Measurements from ENCODE around the gene SF3A1. TPM values are rescaled to one million over a fixed set of nuclear protein-coding genes. Genes with fewer than 3 reads are reported as not detected.
A peak's percentile ranks its signal among the peaks of the same experiment; 100 is the strongest.

The SF3A1 gene
- total and polyA plus RNA-seq, 2 donors (not counting 1 experiment from before 2014, with no cell fraction given) = 17.0 to 22.9 TPM

- H3K4me1 ChIP-seq (ENCODE audit: control insufficient read depth, extremely low read depth, insufficient read depth, low read length) = peaks cover 15% of the 10 kb centered on the region
- TF ChIP-seq EZH2 (IDR thresholded peaks at IDR 0.05; ENCODE audit: low read length, missing control alignments) = no peak
- TF ChIP-seq CTCF (conservative IDR thresholded peaks at IDR 0.05 in 1 of 2, IDR thresholded peaks at IDR 0.05 in 1 of 2; ENCODE audit: low read depth in 1 of 2, low read length in 2 of 2) = no peak
- no peak for DNase-seq (ENCODE audit: low read depth in 2 of 2)
Observed at GRCh38 chr22:30315962-30316576, 40.6 kb downstream of the SF3A1 start.

GRCh38 chr22:30314915-30315314, 41.8 kb downstream of the SF3A1 start:
- Histone ChIP-seq H3K27me3 (ENCODE audit: control insufficient read depth, insufficient read depth, low read length) (no peaks in the 10 kb centered on the region), H3K27ac (ENCODE audit: insufficient read depth, low read length) (no peak overlapping the region), H3K79me2 (ENCODE audit: control insufficient read depth, insufficient read depth, low read length) (peaks cover 15% of the 10 kb centered on the region), H2AFZ (ENCODE audit: low read length) (no peak overlapping the region), H3K4me1 (ENCODE audit: control insufficient read depth, extremely low read depth, insufficient read depth, low read length) (peaks cover 25% of the 10 kb centered on the region), H4K20me1 (ENCODE audit: control insufficient read depth, extremely low read depth, insufficient read depth, low read length) (peaks cover 2% of the 10 kb centered on the region), H3K36me3 (ENCODE audit: control insufficient read depth, insufficient read depth, low read length) (no peaks in the 10 kb centered on the region), H3K9ac (ENCODE audit: insufficient read depth, low read length) (no peak overlapping the region), H3K4me2 (ENCODE audit: extremely low read depth, insufficient read depth, low read length) (no peak overlapping the region), H3K4me3 (replicated peaks in 1 of 4; ENCODE audit: control extremely low read depth in 1 of 4, insufficient read depth in 1 of 4, low read depth in 3 of 4, low read length in 4 of 4) (no peak overlapping the region), H3K9me3 (ENCODE audit: control insufficient read depth, insufficient read depth, low read depth, low read length) (no peaks in the 10 kb centered on the region)
- TF ChIP-seq EZH2 (IDR thresholded peaks at IDR 0.05; ENCODE audit: low read length, missing control alignments) = no peak
- no peak for TF ChIP-seq CTCF (conservative IDR thresholded peaks at IDR 0.05 in 1 of 2, IDR thresholded peaks at IDR 0.05 in 1 of 2; ENCODE audit: low read depth in 1 of 2, low read length in 2 of 2)
- peak in 1 of 2 donors; percentile 55 for DNase-seq (ENCODE audit: low read depth in 2 of 2)

More at GRCh38 chr22:30315962-30316576, 40.6 kb downstream of the SF3A1 start:
- no peak overlapping the region for H3K9ac ChIP-seq (ENCODE audit: insufficient read depth, low read length)
- H3K27ac ChIP-seq (ENCODE audit: insufficient read depth, low read length) = no peak overlapping the region
- H3K4me3 ChIP-seq (replicated peaks in 1 of 4; ENCODE audit: control extremely low read depth in 1 of 4, insufficient read depth in 1 of 4, low read depth in 3 of 4, low read length in 4 of 4) = no peak overlapping the region
- H3K27me3 ChIP-seq (ENCODE audit: control insufficient read depth, insufficient read depth, low read length) = no peaks in the 10 kb centered on the region
- H2AFZ ChIP-seq (ENCODE audit: low read length) = no peak overlapping the region
- no peaks in the 10 kb centered on the region for H3K9me3 ChIP-seq (ENCODE audit: control insufficient read depth, insufficient read depth, low read depth, low read length)
- peaks cover 2% of the 10 kb centered on the region for H3K36me3 ChIP-seq (ENCODE audit: control insufficient read depth, insufficient read depth, low read length)
- no peak overlapping the region for H3K4me2 ChIP-seq (ENCODE audit: extremely low read depth, insufficient read depth, low read length)
- H3K79me2 ChIP-seq (ENCODE audit: control insufficient read depth, insufficient read depth, low read length) = peaks cover 15% of the 10 kb centered on the region
- H4K20me1 ChIP-seq (ENCODE audit: control insufficient read depth, extremely low read depth, insufficient read depth, low read length) = peaks cover 2% of the 10 kb centered on the region

- peaks cover 32% of the 10 kb centered on the region for H3K4me1 ChIP-seq (ENCODE audit: control insufficient read depth, extremely low read depth, insufficient read depth, low read length)
Observed at GRCh38 chr22:30313527-30314363, 42.9 kb downstream of the SF3A1 start.

More at GRCh38 chr22:30313527-30314363, 42.9 kb downstream of the SF3A1 start:
- Histone ChIP-seq H3K27ac (ENCODE audit: insufficient read depth, low read length) (no peak overlapping the region), H3K4me3 (replicated peaks in 1 of 4; ENCODE audit: control extremely low read depth in 1 of 4, insufficient read depth in 1 of 4, low read depth in 3 of 4, low read length in 4 of 4) (no peak overlapping the region), H3K9ac (ENCODE audit: insufficient read depth, low read length) (no peak overlapping the region), H3K4me2 (ENCODE audit: extremely low read depth, insufficient read depth, low read length) (no peak overlapping the region), H3K27me3 (ENCODE audit: control insufficient read depth, insufficient read depth, low read length) (no peaks in the 10 kb centered on the region), H3K9me3 (ENCODE audit: control insufficient read depth, insufficient read depth, low read depth, low read length) (no peaks in the 10 kb centered on the region), H4K20me1 (ENCODE audit: control insufficient read depth, extremely low read depth, insufficient read depth, low read length) (peaks cover 2% of the 10 kb centered on the region), H3K79me2 (ENCODE audit: control insufficient read depth, insufficient read depth, low read length) (peaks cover 16% of the 10 kb centered on the region), H2AFZ (ENCODE audit: low read length) (no peak overlapping the region), H3K36me3 (ENCODE audit: control insufficient read depth, insufficient read depth, low read length) (no peaks in the 10 kb centered on the region)
- DNase-seq (ENCODE audit: low read depth in 2 of 2) = no peak
- TF ChIP-seq EZH2 (IDR thresholded peaks at IDR 0.05; ENCODE audit: low read length, missing control alignments) = no peak

Data from fibroblast of lung (primary cell).